Calu3 (cell line): ENCODE data around the gene TLE3. TPM values are rescaled to one million over a fixed set of nuclear protein-coding genes. Genes with fewer than 3 reads are reported as not detected.

ENCODE experiments used
- BruUV-seq: library from RNA; stranded (reverse); fragments of 400-500 nt; replicated peaks from 2 replicates; lab custom pipeline; 2021; lab: Mats Ljungman, UMichigan
- CTCF ChIA-PET: fragments of 300-600 bp; sonication (Branson Sonifier 250); formaldehyde crosslinking; loops from one replicate; lab custom pipeline; 2022; ENCODE audit warnings: antibody characterized with exemption; lab: Charles Lee
- DNase-seq: peaks from one replicate; pipeline ENCODE4 v3.0.0; 2022
- H3K27ac Mint-ChIP-seq: one replicate; pipeline ENCODE4 v1.8.0; 2022; ENCODE audit warnings: mixed read lengths; ENCODE audit not compliant: unreplicated experiment
- H3K27me3 Mint-ChIP-seq: one replicate; pipeline ENCODE4 v1.8.0; 2022; ENCODE audit warnings: mixed read lengths; ENCODE audit not compliant: unreplicated experiment
- H3K36me3 Mint-ChIP-seq: one replicate; pipeline ENCODE4 v1.8.0; 2022; ENCODE audit warnings: mild to moderate bottlenecking, moderate library complexity, mixed read lengths; ENCODE audit not compliant: insufficient read depth, unreplicated experiment
- H3K4me1 Mint-ChIP-seq: one replicate; pipeline ENCODE4 v1.8.0; 2022; ENCODE audit warnings: mild to moderate bottlenecking, low read depth, mixed read lengths; ENCODE audit not compliant: unreplicated experiment
- H3K4me3 Mint-ChIP-seq: one replicate; pipeline ENCODE4 v1.8.0; 2022; ENCODE audit warnings: mild to moderate bottlenecking, low read depth, moderate library complexity, mixed read lengths; ENCODE audit not compliant: unreplicated experiment
- H3K9me3 Mint-ChIP-seq: one replicate; pipeline ENCODE4 v1.8.0; 2022; ENCODE audit warnings: low read depth, mixed read lengths; ENCODE audit not compliant: unreplicated experiment
- intact Hi-C: fragments of 100-400 bp; cut with micrococcal nuclease; formaldehyde crosslinking; loops from one replicate; pipeline ENCODE4 v1.10.0; 2022; ENCODE audit not compliant: unreplicated experiment
- total RNA-seq: library from RNA; stranded (reverse); gene quantifications from 2 replicates; pipeline ENCODE4 v1.2.3, GENCODE V29; 2022
- TF ChIP-seq, protein P1 (sequence below): fragments of 200-600 bp; IDR thresholded peaks from one replicate; pipeline ENCODE4 v1.8.0; 2022; ENCODE audit warnings: antibody characterized with exemption; ENCODE audit not compliant: unreplicated experiment

Gene TLE3
- total RNA-seq, 1 experiment from 2014 or later = 54.8 TPM

DNA sequence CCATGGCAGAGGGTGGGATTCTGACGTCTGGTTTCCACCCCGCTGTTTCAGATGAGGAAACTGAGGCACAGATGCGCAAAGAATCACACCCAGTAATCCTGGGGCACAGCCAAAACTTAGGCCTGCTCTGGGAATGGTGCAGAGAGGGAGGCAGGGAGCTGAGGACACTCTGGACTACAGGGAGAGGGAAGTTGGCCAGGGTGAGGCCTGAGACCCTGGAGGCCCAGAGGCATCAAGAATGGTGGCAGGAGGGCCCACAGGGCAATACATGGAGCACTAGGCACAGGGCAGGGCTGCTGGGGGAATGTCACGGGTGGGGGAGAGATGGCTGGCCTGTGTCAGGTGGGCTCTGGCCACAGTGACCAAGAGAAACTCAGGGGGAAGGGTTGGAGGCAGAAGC, 63.6 kb downstream of the TLE3 start:
- Mint-ChIP-seq H3K4me1 (no peaks in the 10 kb centered on the region), H3K4me3 (no peak overlapping the region), H3K27me3 (peaks cover 89% of the 10 kb centered on the region), H3K36me3 (no peaks in the 10 kb centered on the region), H3K9me3 (no peaks in the 10 kb centered on the region), H3K27ac (no peak overlapping the region)
- TF ChIP-seq, protein P1, sequence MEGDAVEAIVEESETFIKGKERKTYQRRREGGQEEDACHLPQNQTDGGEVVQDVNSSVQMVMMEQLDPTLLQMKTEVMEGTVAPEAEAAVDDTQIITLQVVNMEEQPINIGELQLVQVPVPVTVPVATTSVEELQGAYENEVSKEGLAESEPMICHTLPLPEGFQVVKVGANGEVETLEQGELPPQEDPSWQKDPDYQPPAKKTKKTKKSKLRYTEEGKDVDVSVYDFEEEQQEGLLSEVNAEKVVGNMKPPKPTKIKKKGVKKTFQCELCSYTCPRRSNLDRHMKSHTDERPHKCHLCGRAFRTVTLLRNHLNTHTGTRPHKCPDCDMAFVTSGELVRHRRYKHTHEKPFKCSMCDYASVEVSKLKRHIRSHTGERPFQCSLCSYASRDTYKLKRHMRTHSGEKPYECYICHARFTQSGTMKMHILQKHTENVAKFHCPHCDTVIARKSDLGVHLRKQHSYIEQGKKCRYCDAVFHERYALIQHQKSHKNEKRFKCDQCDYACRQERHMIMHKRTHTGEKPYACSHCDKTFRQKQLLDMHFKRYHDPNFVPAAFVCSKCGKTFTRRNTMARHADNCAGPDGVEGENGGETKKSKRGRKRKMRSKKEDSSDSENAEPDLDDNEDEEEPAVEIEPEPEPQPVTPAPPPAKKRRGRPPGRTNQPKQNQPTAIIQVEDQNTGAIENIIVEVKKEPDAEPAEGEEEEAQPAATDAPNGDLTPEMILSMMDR = no peak
- no TSS peak for BruUV-seq
- no peak for DNase-seq
- intact Hi-C loops = no loop called here
- CTCF ChIA-PET = no interaction called here

DNA sequence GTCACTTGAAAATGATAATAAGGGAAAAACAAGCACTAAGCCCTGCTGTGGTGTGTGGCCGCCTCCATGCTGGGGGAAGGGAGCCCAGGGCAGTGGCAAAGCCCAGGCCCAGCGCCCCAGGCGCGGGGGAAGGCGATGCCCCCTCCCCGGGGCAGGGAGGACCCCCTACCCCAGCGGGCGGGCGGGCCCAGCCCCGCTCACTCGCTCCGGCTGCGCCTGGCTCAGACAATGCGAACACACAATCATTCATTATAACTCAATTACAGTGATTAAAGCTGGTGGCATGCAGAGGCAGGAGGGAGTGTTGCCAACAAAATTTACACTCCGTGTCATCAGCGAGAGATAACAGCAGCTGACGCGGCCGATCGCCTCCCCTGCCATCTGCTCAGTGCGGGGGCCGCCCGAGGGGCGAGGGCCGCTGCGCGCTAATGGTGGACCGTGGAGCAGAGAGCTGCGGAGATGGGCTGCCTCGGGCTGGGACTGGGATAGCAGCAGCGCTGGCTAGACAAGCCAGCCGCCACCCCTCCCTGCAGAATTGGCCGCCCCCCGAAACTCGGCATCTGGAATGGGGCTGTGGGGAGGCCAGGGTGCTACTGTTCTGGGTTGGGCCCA, 64.1 kb downstream of the TLE3 start:
- Mint-ChIP-seq H3K4me3 (no peak overlapping the region), H3K9me3 (no peaks in the 10 kb centered on the region), H3K27ac (no peak overlapping the region), H3K27me3 (peaks cover 89% of the 10 kb centered on the region), H3K4me1 (no peaks in the 10 kb centered on the region), H3K36me3 (no peaks in the 10 kb centered on the region)
- intact Hi-C loops = no loop called here
- no peak for DNase-seq
- no TSS peak for BruUV-seq
- TF ChIP-seq, protein P1 = no peak
- CTCF ChIA-PET = no interaction called here

DNA sequence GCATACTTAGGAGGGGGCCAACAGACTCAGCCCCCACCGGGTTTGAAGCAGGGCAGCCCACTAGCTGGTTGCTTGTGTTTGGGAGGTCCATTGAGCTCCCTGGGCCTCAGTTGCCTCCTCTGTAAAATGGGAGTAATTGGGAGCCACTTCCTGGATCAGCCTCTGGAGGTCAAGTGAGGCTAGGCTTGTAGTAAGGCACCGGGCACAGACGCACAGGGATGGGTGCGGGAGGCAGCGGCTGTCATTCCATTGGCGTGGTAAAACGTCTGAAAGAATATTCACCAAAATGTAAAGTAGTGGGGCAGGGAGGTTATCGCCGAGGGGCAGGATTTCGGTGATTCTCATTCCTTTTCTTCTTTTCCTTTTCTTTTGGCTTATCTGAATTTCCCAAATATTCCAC, 64.6 kb downstream of the TLE3 start:
- TF ChIP-seq, protein P1 = no peak
- no peak overlapping the region for H3K27ac Mint-ChIP-seq
- no peaks in the 10 kb centered on the region for H3K36me3 Mint-ChIP-seq
- H3K4me3 Mint-ChIP-seq = no peak overlapping the region
- intact Hi-C loops = no loop called here
- peaks cover 89% of the 10 kb centered on the region for H3K27me3 Mint-ChIP-seq
- no peak for DNase-seq
- no peaks in the 10 kb centered on the region for H3K4me1 Mint-ChIP-seq
- CTCF ChIA-PET = no interaction called here
- H3K9me3 Mint-ChIP-seq = no peaks in the 10 kb centered on the region
- no TSS peak for BruUV-seq

DNA sequence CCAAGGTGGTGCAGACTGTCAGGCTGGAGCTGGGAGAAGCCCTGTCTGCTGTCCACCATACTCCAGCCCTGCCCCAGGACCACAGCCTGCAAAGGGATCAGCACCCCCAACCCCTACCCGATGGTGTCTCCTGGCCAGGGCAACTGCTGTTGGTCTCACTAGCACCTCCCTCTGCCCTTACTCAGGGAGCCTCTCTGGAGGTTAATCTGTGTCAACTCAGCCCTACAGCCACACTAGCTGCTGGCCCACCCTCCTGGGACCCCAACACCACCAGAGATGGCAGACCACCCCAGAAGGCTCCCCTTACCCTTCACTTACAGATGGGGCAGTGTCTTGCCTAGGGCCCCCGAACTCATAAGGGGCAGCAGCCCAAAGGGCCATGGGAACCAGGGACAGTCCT, 65.2 kb downstream of the TLE3 start:
- CTCF ChIA-PET = interaction anchor here (0.6 kb wide), 1 partner anchor 9 kb away, joined by 3 read pairs; no protein-coding TSS in a partner anchor
- intact Hi-C loops = no loop called here
- DNase-seq = no peak
- Mint-ChIP-seq H3K4me3 (no peak overlapping the region), H3K27ac (no peak overlapping the region), H3K36me3 (no peaks in the 10 kb centered on the region), H3K9me3 (no peaks in the 10 kb centered on the region), H3K27me3 (peaks cover 87% of the 10 kb centered on the region), H3K4me1 (no peaks in the 10 kb centered on the region)
- TF ChIP-seq, protein P1 = no peak
- BruUV-seq = no TSS peak
